WTC11 (cell line): Measurements from ENCODE around the gene FAM204A. TPM values are rescaled to one million over a fixed set of nuclear protein-coding genes. Genes with fewer than 3 reads are reported as not detected.

Source experiments
- ATAC-seq: fragments of 200-7000 bp; cut with Tn5 transposase; 2 replicates; pipeline ENCODE4 v1.10.0; 2021; ENCODE audit warnings: mild to moderate bottlenecking, moderate library complexity
- CTCF ChIA-PET: fragments of 300-600 bp; sonication (Branson Sonifier 250); formaldehyde crosslinking; loops from one replicate; lab custom pipeline; 2021; ENCODE audit warnings: antibody characterized with exemption; lab: Charles Lee
- POLR2A ChIA-PET: fragments of 350-600 bp; sonication (Branson Sonifier 250); formaldehyde crosslinking; loops from one replicate; lab custom pipeline; 2021; ENCODE audit warnings: antibody characterized with exemption; lab: Charles Lee
- DNase-seq: peaks from one replicate; pipeline ENCODE4 v3.0.0; 2021; ENCODE audit warnings: low spot score
- H3K27ac Mint-ChIP-seq: 2 replicates; pipeline ENCODE4 v1.8.0; 2021; ENCODE audit warnings: mixed read lengths
- H3K27me3 Mint-ChIP-seq: 2 replicates; pipeline ENCODE4 v1.8.0; 2021; ENCODE audit warnings: low read depth, mild to moderate bottlenecking, moderate library complexity, mixed read lengths
- H3K36me3 Mint-ChIP-seq: 2 replicates; pipeline ENCODE4 v1.8.0; 2021; ENCODE audit warnings: mixed read lengths
- H3K4me1 Mint-ChIP-seq: 2 replicates; pipeline ENCODE4 v1.8.0; 2022; ENCODE audit warnings: mixed read lengths
- H3K4me3 Mint-ChIP-seq: 2 replicates; pipeline ENCODE4 v1.8.0; 2021; ENCODE audit warnings: mild to moderate bottlenecking, moderate library complexity, mixed read lengths
- H3K9me3 Mint-ChIP-seq: 2 replicates; pipeline ENCODE4 v1.8.0; 2021; ENCODE audit warnings: mixed read lengths
- ATF1 ChIP-seq: sonication (generic); formaldehyde crosslinking; IDR thresholded peaks from 2 replicates; pipeline ENCODE4 v1.8.1; 2023; ENCODE audit warnings: mild to moderate bottlenecking, moderate library complexity, missing genetic modification reagents
- CREM ChIP-seq: sonication (generic); formaldehyde crosslinking; IDR thresholded peaks from 2 replicates; pipeline ENCODE4 v1.8.1; 2022; ENCODE audit warnings: mild to moderate bottlenecking, missing genetic modification reagents, moderate library complexity
- ESRRA ChIP-seq: sonication (generic); formaldehyde crosslinking; IDR thresholded peaks from 2 replicates; pipeline ENCODE4 v1.8.1; 2022; ENCODE audit warnings: mild to moderate bottlenecking, missing genetic modification reagents, borderline replicate concordance
- IRF2 ChIP-seq: sonication (generic); formaldehyde crosslinking; IDR thresholded peaks from 2 replicates; pipeline ENCODE4 v1.8.0; 2022; ENCODE audit warnings: low read depth, missing genetic modification reagents, borderline replicate concordance
- NFYB ChIP-seq: sonication (generic); formaldehyde crosslinking; conservative IDR thresholded peaks from 2 replicates; pipeline ENCODE4 v1.8.0; 2022; ENCODE audit warnings: low read depth, missing genetic modification reagents
- NR1H2 ChIP-seq: sonication (generic); formaldehyde crosslinking; IDR thresholded peaks from 2 replicates; pipeline ENCODE4 v1.9.0; 2021; ENCODE audit warnings: mild to moderate bottlenecking, moderate library complexity, missing genetic modification reagents
- NR2C2 ChIP-seq: sonication (generic); formaldehyde crosslinking; IDR thresholded peaks from 2 replicates; pipeline ENCODE4 v1.8.0; 2022; ENCODE audit warnings: mild to moderate bottlenecking, missing genetic modification reagents
- OVOL2 ChIP-seq: fragments of 250-450 bp; sonication (Bioruptor Pico); IDR thresholded peaks from 2 replicates; pipeline ENCODE4 v1.9.0; 2021; ENCODE audit warnings: mild to moderate bottlenecking, borderline replicate concordance
- PRRX2 ChIP-seq: fragments of 250-450 bp; sonication (Bioruptor Pico); IDR thresholded peaks from 2 replicates; pipeline ENCODE4 v1.8.0; 2021; ENCODE audit warnings: mild to moderate bottlenecking
- SP1 ChIP-seq: sonication (generic); formaldehyde crosslinking; conservative IDR thresholded peaks from 2 replicates; pipeline ENCODE4 v1.8.1; 2022; ENCODE audit warnings: missing genetic modification reagents
- ZNF396 ChIP-seq: fragments of 250-450 bp; sonication (Bioruptor Pico); IDR thresholded peaks from 2 replicates; pipeline ENCODE4 v1.8.0; 2021; ENCODE audit warnings: mild to moderate bottlenecking, moderate library complexity, borderline replicate concordance
- total RNA-seq: library from RNA; stranded (reverse); gene quantifications from 3 replicates; pipeline ENCODE4 v1.2.3, GENCODE V29; 2021
- TF ChIP-seq, protein P1 (sequence below): sonication (generic); formaldehyde crosslinking; IDR thresholded peaks from 2 replicates; pipeline ENCODE4 v1.8.1; 2023; ENCODE audit warnings: mild to moderate bottlenecking, missing genetic modification reagents, borderline replicate concordance
- TF ChIP-seq, protein P2 (sequence below): fragments of 250-450 bp; sonication (Bioruptor Pico); IDR thresholded peaks from 2 replicates; pipeline ENCODE4 v1.8.0; 2021; ENCODE audit warnings: mild to moderate bottlenecking
- TF ChIP-seq, protein P3 (sequence below): sonication (generic); formaldehyde crosslinking; IDR thresholded peaks from 2 replicates; pipeline ENCODE4 v1.8.0; 2023; ENCODE audit warnings: mild to moderate bottlenecking, missing genetic modification reagents
- TF ChIP-seq, protein P4 (sequence below): sonication (generic); formaldehyde crosslinking; IDR thresholded peaks from 2 replicates; pipeline ENCODE4 v1.8.0; 2022; ENCODE audit warnings: mild to moderate bottlenecking, missing genetic modification reagents

FAM204A gene
- total RNA-seq, 1 experiment from 2014 or later = 33.3 TPM

DNA sequence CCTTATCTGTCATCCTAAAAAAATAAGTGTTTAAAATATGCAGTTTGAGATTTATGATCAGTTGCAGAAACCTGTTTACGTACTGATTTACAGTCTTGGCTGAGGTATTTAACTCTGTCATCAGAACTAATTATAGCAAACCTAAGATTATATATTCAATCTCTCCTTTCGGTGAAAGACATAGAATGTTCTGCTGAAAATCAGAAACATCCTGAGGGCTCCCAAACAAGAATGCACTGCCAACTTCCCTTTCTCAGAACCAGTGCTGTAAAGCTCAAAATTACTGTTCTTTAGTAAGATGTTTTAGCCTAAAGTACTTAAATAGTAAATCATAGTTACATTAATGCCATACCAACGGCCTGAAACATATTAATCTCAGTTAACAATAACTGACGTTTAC lies 34.3 kb downstream of the FAM204A start:
- Mint-ChIP-seq H3K4me1 (0 out of 2 replicates have a peak, but pooled peaks cover 3% of the 10 kb centered on the region), H3K27me3 (no peaks in the 10 kb centered on the region)
- CTCF ChIA-PET = no interaction called here

DNA sequence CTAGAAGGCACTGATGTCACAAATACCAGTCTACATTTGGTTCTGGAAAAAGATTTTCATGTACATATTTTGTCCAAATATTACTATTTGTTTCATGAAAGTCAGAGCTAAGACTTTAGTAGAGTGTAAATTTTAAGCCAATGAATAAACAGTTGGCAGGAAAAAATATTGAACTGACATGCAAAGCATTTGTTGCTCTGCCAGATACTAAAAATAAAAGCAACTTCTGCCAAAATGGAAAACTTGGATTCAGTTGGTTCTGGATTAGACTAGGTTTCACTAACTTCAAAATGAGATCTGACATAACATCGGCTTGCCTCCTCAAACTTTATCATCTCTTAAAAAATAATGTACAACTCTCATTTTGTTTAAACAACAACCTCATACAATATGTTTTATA lies 34.9 kb downstream of the FAM204A start:
- CTCF ChIA-PET = no interaction called here
- Mint-ChIP-seq H3K27ac (no peak overlapping the region), H3K4me1 (0 out of 2 replicates have a peak, but pooled peaks cover 4% of the 10 kb centered on the region), H3K36me3 (peaks cover 6% of the 10 kb centered on the region; the same call in 1 of the 2 replicates), H3K27me3 (no peaks in the 10 kb centered on the region), H3K4me3 (no peak overlapping the region), H3K9me3 (no peaks in the 10 kb centered on the region)
- POLR2A ChIA-PET = no interaction called here
- TF ChIP-seq, protein P1, sequence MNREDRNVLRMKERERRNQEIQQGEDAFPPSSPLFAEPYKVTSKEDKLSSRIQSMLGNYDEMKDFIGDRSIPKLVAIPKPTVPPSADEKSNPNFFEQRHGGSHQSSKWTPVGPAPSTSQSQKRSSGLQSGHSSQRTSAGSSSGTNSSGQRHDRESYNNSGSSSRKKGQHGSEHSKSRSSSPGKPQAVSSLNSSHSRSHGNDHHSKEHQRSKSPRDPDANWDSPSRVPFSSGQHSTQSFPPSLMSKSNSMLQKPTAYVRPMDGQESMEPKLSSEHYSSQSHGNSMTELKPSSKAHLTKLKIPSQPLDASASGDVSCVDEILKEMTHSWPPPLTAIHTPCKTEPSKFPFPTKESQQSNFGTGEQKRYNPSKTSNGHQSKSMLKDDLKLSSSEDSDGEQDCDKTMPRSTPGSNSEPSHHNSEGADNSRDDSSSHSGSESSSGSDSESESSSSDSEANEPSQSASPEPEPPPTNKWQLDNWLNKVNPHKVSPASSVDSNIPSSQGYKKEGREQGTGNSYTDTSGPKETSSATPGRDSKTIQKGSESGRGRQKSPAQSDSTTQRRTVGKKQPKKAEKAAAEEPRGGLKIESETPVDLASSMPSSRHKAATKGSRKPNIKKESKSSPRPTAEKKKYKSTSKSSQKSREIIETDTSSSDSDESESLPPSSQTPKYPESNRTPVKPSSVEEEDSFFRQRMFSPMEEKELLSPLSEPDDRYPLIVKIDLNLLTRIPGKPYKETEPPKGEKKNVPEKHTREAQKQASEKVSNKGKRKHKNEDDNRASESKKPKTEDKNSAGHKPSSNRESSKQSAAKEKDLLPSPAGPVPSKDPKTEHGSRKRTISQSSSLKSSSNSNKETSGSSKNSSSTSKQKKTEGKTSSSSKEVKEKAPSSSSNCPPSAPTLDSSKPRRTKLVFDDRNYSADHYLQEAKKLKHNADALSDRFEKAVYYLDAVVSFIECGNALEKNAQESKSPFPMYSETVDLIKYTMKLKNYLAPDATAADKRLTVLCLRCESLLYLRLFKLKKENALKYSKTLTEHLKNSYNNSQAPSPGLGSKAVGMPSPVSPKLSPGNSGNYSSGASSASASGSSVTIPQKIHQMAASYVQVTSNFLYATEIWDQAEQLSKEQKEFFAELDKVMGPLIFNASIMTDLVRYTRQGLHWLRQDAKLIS (CRISPR knock-in tag) = no peak
- TF ChIP-seq, protein P2, sequence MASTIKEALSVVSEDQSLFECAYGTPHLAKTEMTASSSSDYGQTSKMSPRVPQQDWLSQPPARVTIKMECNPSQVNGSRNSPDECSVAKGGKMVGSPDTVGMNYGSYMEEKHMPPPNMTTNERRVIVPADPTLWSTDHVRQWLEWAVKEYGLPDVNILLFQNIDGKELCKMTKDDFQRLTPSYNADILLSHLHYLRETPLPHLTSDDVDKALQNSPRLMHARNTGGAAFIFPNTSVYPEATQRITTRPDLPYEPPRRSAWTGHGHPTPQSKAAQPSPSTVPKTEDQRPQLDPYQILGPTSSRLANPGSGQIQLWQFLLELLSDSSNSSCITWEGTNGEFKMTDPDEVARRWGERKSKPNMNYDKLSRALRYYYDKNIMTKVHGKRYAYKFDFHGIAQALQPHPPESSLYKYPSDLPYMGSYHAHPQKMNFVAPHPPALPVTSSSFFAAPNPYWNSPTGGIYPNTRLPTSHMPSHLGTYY (CRISPR knock-in tag) = no peak
- TF ChIP-seq NFYB (CRISPR knock-in tag) (no peak), NR1H2 (no peak), ATF1 (CRISPR knock-in tag) (no peak), ESRRA (CRISPR knock-in tag) (no peak), PRRX2 (CRISPR knock-in tag) (no peak), NR2C2 (CRISPR knock-in tag) (no peak)
- TF ChIP-seq, protein P3, sequence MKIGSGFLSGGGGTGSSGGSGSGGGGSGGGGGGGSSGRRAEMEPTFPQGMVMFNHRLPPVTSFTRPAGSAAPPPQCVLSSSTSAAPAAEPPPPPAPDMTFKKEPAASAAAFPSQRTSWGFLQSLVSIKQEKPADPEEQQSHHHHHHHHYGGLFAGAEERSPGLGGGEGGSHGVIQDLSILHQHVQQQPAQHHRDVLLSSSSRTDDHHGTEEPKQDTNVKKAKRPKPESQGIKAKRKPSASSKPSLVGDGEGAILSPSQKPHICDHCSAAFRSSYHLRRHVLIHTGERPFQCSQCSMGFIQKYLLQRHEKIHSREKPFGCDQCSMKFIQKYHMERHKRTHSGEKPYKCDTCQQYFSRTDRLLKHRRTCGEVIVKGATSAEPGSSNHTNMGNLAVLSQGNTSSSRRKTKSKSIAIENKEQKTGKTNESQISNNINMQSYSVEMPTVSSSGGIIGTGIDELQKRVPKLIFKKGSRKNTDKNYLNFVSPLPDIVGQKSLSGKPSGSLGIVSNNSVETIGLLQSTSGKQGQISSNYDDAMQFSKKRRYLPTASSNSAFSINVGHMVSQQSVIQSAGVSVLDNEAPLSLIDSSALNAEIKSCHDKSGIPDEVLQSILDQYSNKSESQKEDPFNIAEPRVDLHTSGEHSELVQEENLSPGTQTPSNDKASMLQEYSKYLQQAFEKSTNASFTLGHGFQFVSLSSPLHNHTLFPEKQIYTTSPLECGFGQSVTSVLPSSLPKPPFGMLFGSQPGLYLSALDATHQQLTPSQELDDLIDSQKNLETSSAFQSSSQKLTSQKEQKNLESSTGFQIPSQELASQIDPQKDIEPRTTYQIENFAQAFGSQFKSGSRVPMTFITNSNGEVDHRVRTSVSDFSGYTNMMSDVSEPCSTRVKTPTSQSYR (CRISPR knock-in tag) = no peak
- DNase-seq (no peak), ATAC-seq (no peak)

More for the DNA sequence above, 34.3 kb downstream of the FAM204A start:
- no peak for TF ChIP-seq IRF2
- TF ChIP-seq SP1 (CRISPR knock-in tag) = no peak
- no peak for TF ChIP-seq CREM (CRISPR knock-in tag)
- TF ChIP-seq ZNF396 = no peak
- TF ChIP-seq OVOL2 (CRISPR knock-in tag) = no peak
- TF ChIP-seq, protein P4, sequence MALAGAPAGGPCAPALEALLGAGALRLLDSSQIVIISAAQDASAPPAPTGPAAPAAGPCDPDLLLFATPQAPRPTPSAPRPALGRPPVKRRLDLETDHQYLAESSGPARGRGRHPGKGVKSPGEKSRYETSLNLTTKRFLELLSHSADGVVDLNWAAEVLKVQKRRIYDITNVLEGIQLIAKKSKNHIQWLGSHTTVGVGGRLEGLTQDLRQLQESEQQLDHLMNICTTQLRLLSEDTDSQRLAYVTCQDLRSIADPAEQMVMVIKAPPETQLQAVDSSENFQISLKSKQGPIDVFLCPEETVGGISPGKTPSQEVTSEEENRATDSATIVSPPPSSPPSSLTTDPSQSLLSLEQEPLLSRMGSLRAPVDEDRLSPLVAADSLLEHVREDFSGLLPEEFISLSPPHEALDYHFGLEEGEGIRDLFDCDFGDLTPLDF (CRISPR knock-in tag) = no peak
- TF ChIP-seq, all 79 proteins: peak for 0
- DNase-seq (no peak), ATAC-seq (no peak)
- Mint-ChIP-seq H3K27ac (no peak overlapping the region), H3K4me3 (no peak overlapping the region), H3K36me3 (peaks cover 6% of the 10 kb centered on the region; the same call in 1 of the 2 replicates), H3K9me3 (no peaks in the 10 kb centered on the region)
- POLR2A ChIA-PET = no interaction called here
